Embryonic facial prominence (tissue), 1 donor: ENCODE data around the gene TAF5L.
"Not testable (repeated sequence)": the region's sequence is repeated elsewhere in the genome, so short reads cannot be mapped to it uniquely, and the experiment has no call there.

ENCODE experiments used
- DNase-seq: peaks from one replicate; pipeline ENCODE4 v3.0.0-alpha.2; 2016; ENCODE audit errors: extremely low spot score

The TAF5L gene

DNA sequence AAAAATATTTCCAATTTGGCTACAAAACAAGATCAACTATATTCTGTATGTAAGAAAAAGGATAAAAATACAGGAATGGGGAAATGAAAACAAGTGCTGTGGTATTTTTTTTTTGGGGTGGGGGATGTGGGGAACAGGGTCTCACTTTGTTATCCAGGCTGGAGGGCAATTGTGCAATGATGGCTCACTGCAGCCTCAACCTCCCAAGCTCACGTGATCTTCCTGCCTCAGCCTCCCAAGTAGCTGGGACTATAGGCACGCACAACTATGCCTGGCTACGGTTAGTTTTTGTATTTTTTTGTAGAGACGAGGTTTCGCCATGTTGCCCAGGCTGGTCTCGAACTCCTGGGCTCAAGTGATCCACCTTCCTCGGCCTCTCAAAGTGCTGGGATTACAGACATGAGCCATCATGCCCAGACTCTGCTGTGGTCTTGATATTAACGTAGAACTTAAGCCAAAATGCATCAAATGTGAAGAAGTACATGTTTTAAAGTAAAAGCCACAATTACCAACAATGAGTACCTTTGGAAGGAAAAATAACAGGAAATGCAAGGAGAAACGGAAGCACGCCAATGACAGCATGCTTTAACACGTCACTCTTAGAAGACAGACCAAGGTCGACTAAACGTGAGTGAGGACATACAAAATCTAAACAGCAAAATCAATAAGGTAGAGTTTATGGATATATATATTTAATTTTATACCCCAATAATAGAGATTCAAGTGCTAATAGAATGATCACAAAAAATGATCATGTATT is 58.6 kb downstream of the TAF5L start:
- no peak for DNase-seq

DNA sequence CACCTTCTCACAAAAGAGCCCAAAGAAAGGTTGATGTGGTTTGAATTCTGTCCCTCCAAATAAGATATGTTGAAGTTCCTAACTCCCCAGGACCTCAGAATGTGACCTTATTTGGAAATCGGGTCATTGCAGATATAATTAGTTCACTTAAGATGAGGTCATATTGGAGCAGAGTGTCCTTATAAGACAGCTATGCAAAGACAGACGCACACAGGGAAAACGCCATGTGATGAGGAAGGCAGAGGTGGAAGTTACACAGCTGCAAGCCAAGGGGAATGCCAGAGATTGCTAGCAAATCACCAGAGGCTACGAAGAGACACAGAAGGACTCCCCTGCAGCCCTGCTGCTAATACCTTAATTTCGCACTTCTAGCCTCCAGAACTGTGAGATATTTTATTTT is 62.2 kb downstream of the TAF5L start:
- DNase-seq = no peak

DNA sequence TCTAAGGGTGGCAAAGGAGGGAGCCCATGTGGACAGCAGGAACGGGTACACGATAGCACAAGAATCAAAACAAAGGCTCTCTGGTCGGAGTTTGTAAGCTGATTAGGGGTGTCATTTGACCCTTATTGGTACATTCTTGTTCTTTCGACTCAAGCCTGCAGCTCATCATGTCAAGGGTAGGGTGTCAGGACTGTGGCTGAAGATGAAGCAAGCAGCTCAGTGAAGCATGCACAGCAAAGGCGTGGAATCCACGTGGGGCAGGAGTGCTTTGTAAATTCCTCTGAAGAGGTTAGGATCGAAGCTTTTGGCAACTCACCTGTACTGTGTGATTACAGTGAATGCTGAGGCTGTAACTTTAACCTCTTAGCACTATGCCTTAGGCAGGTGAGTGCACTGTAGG is 62.7 kb downstream of the TAF5L start:
- DNase-seq = no peak

DNA sequence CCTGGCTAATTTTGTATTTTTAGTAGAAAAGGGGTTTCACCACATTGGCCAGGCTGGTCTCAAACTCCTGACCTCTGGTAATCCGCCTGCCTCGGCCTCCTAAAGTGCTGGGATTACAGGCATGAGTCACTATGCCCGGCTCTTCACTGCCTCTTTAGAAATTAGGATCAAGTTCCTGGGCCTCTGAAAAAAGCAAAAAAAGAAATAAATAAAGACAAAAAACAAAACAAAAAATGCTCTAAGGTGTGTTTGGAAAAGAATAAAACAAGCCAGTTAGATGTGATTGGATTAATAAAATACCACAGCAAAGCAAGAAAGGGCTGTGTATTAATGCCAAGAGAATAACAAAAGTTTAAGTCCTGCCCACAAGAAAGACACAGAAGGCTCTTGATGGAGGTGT is 63.2 kb downstream of the TAF5L start:
- no peak for DNase-seq

DNA sequence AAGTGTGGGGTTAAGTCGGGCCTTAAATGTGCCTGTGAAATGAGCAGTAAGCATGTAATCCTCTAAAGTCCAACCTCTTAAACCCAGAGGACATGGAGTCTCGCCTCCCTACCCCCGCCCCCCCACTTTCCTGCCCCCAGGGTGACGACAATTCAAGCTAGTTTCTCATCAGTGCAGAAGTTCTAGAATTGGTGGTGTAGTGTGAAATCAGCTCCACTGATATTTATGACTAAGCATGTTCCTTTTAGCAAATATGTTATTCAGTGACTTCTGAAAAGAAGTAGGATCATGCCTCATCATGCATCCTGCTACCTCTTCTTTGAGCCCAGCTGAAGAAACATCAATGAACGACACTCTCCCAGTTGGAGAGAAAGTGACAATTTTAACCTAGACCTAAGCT is 64.8 kb downstream of the TAF5L start:
- DNase-seq = no peak

DNA sequence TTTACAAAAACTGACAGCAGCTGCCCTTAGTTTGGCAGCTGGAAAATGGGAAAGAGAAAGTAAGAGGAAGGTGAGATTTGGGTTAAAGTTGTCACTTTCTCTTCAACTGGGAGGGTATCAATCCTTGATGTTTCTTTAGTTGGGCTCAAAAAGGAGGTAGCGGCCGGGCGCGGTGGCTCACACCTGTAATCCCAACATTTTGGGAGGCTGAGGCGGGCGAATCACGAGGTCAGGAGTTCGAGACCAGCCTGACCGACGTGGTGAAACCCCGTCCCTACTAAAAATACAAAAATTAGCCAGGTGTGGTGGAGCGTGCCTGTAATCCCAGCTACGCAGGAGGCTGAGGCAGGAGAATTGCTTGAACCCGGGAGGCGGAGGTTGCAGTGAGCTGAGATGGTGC is 65.8 kb downstream of the TAF5L start:
- not testable (repeated sequence) for DNase-seq

DNA sequence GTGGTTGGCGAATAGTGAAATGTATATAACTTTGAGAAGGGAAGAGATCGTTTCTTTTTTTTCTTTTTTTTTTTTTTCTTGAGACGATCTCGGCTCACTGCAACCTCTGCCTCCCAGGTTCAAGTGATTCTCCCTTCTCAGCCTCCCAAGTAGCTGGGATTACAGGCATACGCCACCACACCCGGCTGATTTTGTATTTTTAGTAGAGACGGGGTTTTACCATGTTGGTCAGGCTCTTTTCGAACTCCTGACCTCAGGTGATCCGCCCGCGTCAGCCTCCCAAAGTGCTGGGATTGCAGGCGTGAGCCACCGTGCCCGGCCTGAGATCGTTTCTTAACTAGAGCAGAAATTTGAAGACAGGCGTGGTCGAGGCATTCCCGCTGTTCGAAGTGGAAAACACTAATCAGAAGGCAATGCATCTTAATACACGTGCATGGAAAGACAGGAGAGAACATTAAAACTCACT is 66.6 kb downstream of the TAF5L start:
- DNase-seq = not testable (repeated sequence)

DNA sequence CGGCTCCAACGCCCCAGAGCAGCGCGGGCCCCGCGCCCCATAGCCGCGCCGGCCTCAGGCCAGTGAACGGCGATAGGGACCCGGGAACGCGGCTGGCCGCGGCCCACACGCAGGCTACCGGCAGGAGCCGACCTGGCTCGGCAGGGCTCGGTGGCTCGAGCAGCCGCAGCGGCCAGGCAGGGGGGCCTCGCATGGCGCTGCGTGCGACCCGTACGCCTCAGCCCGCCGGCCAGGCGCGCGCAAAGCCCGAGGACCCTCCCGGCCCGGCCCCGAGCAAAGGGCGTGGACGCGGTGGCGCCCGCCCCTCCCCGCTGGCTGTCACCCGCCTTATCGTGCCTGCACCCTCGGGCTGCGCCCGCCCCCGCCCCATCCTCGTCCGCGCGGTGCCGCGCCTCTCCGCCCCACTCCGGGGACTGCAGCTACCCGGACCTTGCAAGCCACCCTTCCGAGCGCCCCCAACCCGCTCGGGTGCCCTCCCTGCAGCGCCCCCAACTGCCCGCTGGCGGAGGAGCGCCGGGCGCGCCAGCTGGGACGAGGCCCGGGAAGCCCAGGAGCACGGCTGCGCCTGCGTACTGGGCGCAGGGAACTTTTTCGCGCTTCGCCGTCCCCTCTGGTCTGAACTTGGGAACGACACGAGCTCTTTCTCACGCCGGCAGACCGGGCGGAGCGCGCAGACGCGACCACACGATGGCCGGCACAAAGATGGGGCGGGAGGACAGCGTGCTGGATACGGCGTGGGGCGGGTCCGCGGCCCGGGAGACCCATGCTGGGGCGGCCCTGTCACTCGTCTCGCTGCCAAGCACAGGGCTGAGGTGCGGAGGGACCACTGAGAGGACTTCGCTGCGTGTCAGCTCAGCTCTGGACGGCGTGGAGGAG is 67.2 kb downstream of the TAF5L start, which contains the start of gene ABCB10:
Gene ABCB10 (minus strand): TSS at position 248 of the 876 bp plus-strand sequence. CDS start 55 bp downstream, at position 193.
- peak; percentile 94 for DNase-seq

DNA sequence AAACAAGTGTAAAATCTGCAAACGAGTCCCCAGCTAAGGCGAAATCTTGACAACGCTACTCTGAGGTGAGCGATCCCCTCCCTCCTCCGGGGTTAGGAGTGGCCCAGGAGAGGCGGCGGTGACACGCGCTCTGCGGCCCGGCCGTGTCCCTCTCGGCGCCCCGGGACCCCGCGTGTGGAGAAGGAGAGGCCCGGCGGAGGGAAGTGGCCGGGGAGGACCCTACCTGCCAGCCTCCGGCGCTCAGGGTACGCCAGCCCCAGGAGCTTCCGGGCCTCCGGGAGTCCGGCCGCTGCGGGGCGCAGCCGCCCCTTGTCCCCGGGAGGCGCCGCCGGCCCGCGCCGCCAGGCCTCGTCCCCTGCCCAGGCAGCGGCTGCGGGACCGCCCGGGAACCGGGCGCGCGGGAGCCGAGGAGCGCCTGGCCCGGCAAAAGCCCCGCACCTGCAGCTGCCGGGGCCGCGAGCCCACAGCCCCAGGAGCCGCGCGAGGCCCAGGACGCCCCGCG is 68.0 kb downstream of the TAF5L start:
- DNase-seq = no peak

DNA sequence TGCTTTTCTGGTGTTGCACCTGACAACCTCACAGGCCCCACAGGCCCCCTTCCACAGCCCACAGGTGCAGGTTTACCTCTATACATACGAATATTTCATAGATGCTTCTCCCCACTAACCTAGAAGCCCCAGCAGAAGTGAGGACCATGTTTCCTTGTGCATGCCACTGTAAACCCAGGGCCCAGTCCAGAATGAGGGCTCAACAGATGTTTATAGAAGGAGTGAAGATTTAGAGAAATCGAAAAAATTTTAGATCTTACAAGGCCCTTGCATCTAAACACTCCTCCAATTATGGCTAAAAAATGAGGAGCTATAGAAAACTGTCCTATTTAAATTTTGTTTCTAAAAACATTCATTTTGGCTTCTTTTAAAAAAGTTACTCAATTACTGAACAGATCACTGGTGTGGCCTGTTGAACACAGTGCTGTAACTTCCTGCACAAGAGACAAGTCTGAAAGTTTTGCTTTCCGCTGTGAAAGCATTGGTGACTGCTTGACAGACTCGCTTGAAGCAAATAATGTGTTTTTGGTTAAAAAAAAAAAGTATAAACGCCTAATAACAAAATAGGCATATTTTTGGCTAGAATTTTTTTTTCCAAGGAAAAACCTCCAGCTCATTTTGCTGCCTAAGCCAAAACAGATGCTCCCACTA is 68.6 kb downstream of the TAF5L start:
- DNase-seq = no peak

DNA sequence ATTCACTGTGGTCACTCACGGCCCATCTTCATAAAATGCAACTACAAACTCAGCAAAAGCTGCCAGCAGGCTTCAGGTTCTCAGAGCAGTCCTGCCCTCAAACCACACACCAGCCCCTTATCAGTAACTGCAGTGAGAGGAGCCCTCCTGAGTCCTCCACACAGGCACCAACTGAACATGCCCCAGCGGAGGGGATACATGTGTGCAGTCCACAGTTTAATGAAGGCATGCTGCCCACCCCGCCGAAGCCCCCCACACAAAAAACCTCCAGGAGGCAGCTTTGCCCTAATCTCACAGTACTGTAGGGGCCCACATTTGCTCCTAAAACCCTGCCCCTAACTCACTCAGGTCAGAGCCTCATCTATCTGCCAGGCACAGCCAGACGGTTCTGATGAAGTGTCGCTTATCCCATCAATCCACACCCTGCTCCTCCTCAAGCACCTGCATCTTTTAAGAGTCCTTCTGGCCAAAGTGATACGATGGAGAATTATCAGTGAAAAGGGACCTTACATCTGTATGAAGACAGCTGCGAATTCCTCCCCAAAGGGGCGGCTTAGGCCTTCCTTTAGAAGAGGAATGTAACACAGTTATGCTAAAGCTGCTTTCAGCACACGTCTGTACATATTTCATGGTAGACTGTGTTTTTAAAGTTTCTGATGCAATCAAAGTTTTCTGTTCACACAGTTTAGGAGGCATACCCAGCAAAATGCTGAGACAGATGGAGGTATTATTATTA is 70.9 kb downstream of the TAF5L start:
- no peak for DNase-seq

DNA sequence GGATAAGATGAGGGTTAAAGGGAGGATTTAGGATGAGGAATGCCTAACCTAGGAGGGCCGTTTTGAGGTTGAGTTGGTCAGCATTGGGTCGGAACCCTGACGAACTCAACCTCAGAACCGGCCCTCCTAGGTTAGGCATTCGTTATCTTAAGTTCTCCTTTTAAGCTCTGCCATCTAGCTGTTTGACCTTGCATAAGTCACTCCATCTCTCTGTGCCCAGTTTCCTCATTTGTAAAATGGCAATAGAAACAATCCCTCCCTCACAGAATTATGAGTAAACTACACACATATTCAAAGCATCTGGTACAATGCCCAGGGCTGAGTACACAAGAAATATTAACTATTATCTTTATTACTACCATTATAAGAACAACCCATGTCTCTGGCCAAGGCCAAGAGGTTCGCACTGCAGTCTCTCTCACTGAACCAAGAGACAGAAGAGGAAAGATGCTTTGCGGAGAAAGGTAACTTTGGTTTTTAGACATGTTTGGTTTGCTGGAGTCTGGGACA is 72.2 kb downstream of the TAF5L start:
- DNase-seq = no peak

DNA sequence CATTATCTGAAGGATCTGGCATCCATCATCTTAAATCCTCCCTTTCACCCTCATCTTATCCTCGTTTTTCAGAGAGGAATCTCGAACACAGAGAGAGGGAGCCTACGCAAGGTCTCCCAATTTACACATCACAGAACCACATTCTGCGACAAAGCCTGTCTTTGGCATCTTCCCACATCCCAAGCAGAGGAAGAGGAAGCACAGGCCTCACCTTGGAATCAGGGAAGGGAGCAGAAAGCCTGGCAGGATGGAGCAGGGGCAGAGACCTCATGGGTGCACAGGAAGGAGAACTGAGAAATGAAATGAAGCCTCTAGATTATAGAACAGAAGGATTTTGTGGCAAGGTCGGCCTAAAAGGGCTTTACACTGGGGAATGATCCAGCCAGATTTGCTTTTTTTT is 73.2 kb downstream of the TAF5L start:
- DNase-seq = no peak

DNA sequence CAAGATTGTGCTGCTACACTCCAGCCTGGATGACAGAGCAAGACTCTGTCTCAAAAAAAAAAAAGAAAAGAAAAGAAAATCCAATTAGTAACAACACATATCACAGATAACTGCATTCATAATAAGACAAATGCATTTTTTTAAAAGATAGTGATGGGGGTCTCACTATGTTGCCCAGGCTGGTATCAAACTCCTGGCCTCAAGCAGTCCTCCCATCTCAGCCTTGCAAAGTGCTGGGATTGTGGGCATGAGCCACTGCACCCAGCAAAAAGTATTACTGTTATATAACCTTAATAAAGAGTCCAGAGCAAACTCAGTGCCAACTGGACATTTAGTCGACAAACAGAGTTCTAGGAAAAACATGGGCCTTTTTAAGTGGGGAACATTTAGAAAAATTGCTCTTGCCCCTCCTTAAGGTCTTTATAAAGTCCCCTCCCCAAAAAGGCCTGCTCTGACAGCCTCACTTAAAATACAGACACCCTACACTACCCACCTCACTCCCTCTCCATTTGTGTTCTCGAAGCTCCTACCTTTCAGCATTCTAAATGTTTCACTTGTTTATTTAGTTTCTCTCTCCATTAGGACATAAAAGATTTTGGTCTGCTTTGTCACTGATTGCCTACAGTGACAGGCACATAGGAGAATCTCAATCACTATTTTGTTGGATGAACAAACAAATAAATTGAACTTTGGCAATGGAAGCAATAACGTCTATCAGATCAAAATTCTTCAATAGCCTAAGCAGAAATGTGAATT is 74.9 kb downstream of the TAF5L start:
- DNase-seq = no peak

DNA sequence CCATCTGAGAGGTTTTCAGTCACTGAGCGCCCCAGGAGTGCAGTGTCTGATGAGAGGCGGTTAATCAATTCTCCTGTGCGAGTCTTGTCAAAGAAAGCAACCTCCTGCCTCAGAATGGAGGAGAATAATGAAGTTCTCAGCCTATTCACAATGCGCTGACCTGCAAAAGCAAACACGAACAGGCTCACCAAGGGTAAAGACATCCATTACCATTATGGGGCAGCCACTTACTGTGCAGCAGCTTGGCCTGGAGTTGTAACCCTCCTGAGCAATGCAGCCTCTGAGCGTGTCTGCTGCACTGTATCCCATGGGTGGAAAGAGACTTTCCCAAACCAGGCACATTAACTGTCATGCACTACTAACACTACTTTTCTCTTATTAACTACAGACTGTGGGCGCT is 78.4 kb downstream of the TAF5L start:
- DNase-seq = no peak

DNA sequence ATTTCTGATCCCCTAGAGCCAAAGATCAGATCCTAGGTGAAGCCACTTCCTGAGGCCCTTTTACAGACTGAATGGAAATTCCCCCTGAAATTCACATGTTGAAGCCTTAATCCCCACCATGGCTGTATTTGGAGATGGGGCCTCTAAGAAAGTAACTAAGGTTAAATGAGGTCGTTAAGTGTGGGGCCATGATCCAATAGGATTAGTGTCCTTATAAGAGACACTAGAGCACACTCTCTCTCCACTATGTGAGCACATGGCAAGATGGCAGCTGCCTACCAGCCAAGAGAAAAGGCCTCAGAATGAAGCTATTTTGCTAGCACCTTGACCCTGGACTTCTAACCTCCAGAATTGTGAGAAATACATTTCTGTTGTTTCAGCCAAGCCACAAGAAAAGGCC is 81.3 kb downstream of the TAF5L start:
- no peak for DNase-seq
